Effector memory CD4-positive, alpha-beta T cell (primary cell): Measurements from ENCODE around the gene TIMM44.
A peak's percentile ranks its signal among the peaks of the same experiment; 100 is the strongest.

ENCODE experiments used
- DNase-seq, 3 donors: peaks; one replicate each; pipeline ENCODE4 v3.0.0-alpha.2; 2020
- H3K27ac ChIP-seq: 2 replicates; pipeline ENCODE4 v1.7.0; 2013; ENCODE audit warnings: mild to moderate bottlenecking, low read length, moderate library complexity; ENCODE audit not compliant: insufficient read depth, poor library complexity, severe bottlenecking
- H3K27me3 ChIP-seq: replicated peaks from 2 replicates; pipeline ENCODE4 v1.7.0; 2013; ENCODE audit warnings: mild to moderate bottlenecking, low read length; ENCODE audit not compliant: insufficient read depth, control insufficient read depth, poor library complexity, severe bottlenecking
- H3K36me3 ChIP-seq: 2 replicates; pipeline ENCODE4 v1.7.0; 2013; ENCODE audit warnings: mild to moderate bottlenecking, low read length, moderate library complexity; ENCODE audit not compliant: control insufficient read depth, insufficient read depth
- H3K4me1 ChIP-seq: 2 replicates; pipeline ENCODE4 v1.7.0; 2013; ENCODE audit warnings: low read length, mild to moderate bottlenecking; ENCODE audit not compliant: control insufficient read depth, insufficient read depth, poor library complexity, severe bottlenecking
- H3K4me3 ChIP-seq: 2 replicates; pipeline ENCODE4 v1.7.0; 2013; ENCODE audit warnings: low read length, low read depth, mild to moderate bottlenecking; ENCODE audit not compliant: insufficient read depth, poor library complexity, severe bottlenecking
- H3K9me3 ChIP-seq: 2 replicates; pipeline ENCODE4 v1.7.0; 2013; ENCODE audit warnings: mild to moderate bottlenecking, low read length, moderate library complexity; ENCODE audit not compliant: control insufficient read depth

Gene TIMM44

GRCh38 chr19:7908078-7908699 lies 35.3 kb downstream of the TIMM44 start:
- Histone ChIP-seq H3K4me1 (peaks cover 15% of the 10 kb centered on the region), H3K27ac (no peak overlapping the region), H3K4me3 (no peak overlapping the region), H3K27me3 (no peaks in the 10 kb centered on the region), H3K36me3 (peaks cover 53% of the 10 kb centered on the region), H3K9me3 (no peaks in the 10 kb centered on the region)
- no peak for DNase-seq

DNA sequence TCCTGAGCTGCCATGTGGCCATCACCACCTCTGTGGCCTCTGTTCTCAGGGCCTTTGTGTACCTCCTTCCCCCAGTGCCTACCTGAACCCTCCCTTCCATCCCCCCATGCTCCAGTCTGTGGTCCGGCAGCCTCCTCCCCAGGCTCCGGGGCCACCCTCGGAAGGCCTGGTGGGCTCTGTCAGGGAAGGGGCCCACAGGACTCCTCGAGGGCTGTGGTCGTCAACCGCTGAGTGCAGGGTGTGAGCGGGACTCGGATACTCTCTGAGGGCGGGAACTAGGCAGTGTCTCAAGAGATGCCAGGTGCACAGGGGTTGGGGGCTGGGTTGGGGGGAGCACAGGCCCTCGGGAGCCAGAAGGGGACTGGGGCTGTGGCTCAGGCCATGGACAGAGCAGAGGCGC lies 35.9 kb downstream of the TIMM44 start:
- Histone ChIP-seq H3K36me3 (peaks cover 47% of the 10 kb centered on the region), H3K27me3 (no peaks in the 10 kb centered on the region), H3K9me3 (no peaks in the 10 kb centered on the region), H3K4me3 (no peak overlapping the region), H3K27ac (no peak overlapping the region), H3K4me1 (peaks cover 21% of the 10 kb centered on the region)
- DNase-seq, result no peak

DNA sequence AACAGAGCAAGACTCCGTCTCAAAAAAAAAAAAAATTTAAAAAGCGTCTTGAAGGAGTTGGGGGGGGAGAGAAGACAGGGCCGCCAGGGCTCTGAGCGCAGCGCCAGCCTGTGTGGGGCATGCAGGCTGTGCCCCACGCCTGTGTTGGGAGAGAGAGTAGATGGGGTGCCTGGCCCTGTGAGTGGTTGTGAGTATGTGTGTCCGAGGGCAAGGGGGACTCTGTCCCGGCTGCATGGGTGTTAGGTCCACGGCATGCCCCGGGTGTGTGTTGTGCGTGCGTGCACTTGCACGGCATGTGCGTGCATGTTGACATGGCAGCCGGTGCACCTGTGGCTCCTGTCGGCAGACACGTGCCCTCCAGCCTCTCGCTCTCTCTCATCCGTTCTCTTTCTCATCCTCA lies 36.3 kb downstream of the TIMM44 start:
- peaks cover 45% of the 10 kb centered on the region for H3K36me3 ChIP-seq
- no peak overlapping the region for H3K27ac ChIP-seq
- peaks cover 22% of the 10 kb centered on the region for H3K4me1 ChIP-seq
- no peak overlapping the region for H3K4me3 ChIP-seq
- no peaks in the 10 kb centered on the region for H3K9me3 ChIP-seq
- DNase-seq, result no peak
- no peaks in the 10 kb centered on the region for H3K27me3 ChIP-seq

DNA sequence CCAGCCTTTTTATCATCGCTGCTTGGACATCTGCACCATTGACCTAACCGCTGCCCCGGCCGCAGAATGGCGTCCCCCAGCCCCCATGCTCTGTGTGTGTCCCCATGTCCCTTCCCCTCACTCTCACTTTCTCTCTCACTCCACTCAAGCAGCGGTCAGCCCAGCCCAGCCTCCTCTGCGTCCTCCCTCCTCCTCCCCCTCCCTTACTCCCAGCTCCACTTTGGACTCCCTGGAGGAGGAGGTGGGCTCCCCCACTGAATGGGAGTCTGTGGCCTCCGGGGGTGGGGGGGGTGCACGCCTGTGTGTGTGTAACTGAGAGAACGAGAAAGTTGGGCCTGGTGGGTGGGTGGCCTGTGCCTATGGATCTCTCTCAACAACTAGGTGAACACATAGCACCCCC lies 37.6 kb downstream of the TIMM44 start:
- peaks cover 22% of the 10 kb centered on the region for H3K4me1 ChIP-seq
- no peaks in the 10 kb centered on the region for H3K27me3 ChIP-seq
- no peak for DNase-seq
- no peak overlapping the region for H3K27ac ChIP-seq
- H3K9me3 ChIP-seq, result no peaks in the 10 kb centered on the region
- peaks cover 32% of the 10 kb centered on the region for H3K36me3 ChIP-seq
- H3K4me3 ChIP-seq, result no peak overlapping the region

- no peak overlapping the region for H3K4me3 ChIP-seq
- no peaks in the 10 kb centered on the region for H3K27me3 ChIP-seq
- DNase-seq, result no peak
- H3K27ac ChIP-seq, result no peak overlapping the region
- H3K36me3 ChIP-seq, result peaks cover 26% of the 10 kb centered on the region
- no peaks in the 10 kb centered on the region for H3K9me3 ChIP-seq
- peaks cover 22% of the 10 kb centered on the region for H3K4me1 ChIP-seq
Observed at GRCh38 chr19:7905268-7905667, 38.2 kb downstream of the TIMM44 start.

GRCh38 chr19:7904074-7905020 lies 39.1 kb downstream of the TIMM44 start:
- H3K36me3 ChIP-seq, result peaks cover 17% of the 10 kb centered on the region
- peak overlapping the region; percentile 68 for H3K4me3 ChIP-seq
- peak overlapping the region; percentile 85 for H3K27ac ChIP-seq
- H3K4me1 ChIP-seq, result peaks cover 22% of the 10 kb centered on the region
- DNase-seq, result peak; percentile 75 to 89 (median 77)
- H3K27me3 ChIP-seq, result no peaks in the 10 kb centered on the region
- no peaks in the 10 kb centered on the region for H3K9me3 ChIP-seq

DNA sequence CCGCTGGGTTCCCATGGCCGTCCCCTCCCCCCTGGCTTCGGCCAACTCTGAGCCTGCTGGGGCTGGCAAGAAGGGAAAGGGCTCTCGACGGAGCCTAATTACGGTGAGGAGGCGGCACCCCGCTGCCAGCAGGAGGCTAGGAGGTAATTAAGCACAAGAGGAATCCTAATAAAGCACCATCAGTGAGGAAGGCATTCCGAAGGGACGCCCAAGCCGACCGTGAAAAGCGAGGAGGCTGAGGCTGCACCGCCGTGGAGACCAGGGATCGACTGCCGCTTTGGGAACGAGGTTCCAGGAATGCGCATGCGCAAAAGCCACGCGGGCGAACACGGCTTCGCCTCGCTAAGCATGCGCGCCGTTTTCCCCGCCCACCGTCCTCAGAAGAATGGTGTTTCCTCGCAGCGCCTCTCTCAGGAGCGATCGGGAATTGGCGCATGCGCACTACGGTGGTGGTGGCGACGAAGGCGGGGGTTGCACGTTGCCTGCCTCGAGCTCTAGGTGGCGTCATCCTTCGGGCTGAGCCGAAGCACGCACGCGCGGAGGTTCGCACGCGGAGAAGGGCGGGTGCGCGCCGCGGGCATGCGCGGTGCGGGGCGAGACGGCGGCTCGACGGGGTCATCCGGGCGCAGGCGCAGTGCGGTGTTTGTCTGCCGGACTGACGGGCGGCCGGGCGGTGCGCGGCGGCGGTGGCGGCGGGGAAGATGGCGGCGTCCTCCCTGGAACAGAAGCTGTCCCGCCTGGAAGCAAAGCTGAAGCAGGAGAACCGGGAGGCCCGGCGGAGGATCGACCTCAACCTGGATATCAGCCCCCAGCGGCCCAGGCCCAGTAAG lies 40.0 kb downstream of the TIMM44 start, which contains the start of gene MAP2K7:
Gene MAP2K7 (plus strand): TSS at position 634 of the 830 bp plus-strand sequence. CDS start 68 bp downstream, at position 702.
- H3K9me3 ChIP-seq, result no peaks in the 10 kb centered on the region
- DNase-seq, result peak; percentile 100
- peak within 1 kb of the TSS; percentile 85 for H3K27ac ChIP-seq
- H3K4me1 ChIP-seq, result peaks cover 22% of the 10 kb centered on the region
- H3K27me3 ChIP-seq, result no peaks in the 10 kb centered on the region
- H3K4me3 ChIP-seq, result peak within 1 kb of the TSS; percentile 68
- H3K36me3 ChIP-seq, result peaks cover 10% of the 10 kb centered on the region

- no peak for DNase-seq
- H3K27ac ChIP-seq, result peak overlapping the region; percentile 64
Observed at GRCh38 chr19:7902796-7903243, 40.6 kb downstream of the TIMM44 start.

GRCh38 chr19:7901337-7901736 lies 42.1 kb downstream of the TIMM44 start:
- Histone ChIP-seq H3K27ac (no peak overlapping the region), H3K27me3 (no peaks in the 10 kb centered on the region), H3K4me3 (no peak overlapping the region), H3K9me3 (no peaks in the 10 kb centered on the region), H3K4me1 (peaks cover 22% of the 10 kb centered on the region), H3K36me3 (peaks cover 10% of the 10 kb centered on the region)
- no peak for DNase-seq

More at GRCh38 chr19:7902796-7903243, 40.6 kb downstream of the TIMM44 start:
- Histone ChIP-seq H3K36me3 (peaks cover 10% of the 10 kb centered on the region), H3K27me3 (no peaks in the 10 kb centered on the region), H3K4me3 (peak overlapping the region; percentile 64), H3K9me3 (no peaks in the 10 kb centered on the region), H3K4me1 (peaks cover 22% of the 10 kb centered on the region)
